ENCODE measurements around the gene MECP2. TPM values are rescaled to one million over a fixed set of nuclear protein-coding genes. Genes with fewer than 3 reads are reported as not detected.

Gene MECP2
- total RNA-seq, 4 donors from 2014 or later, result 57.7 to 79.4 (median 64.8) TPM

GRCh38 chrX:154056770-154057241 is 40.7 kb downstream of the MECP2 start:
- Histone ChIP-seq H3K27me3 (no peaks in the 10 kb centered on the region), H3K27ac (replicated peaks in 1 of 4) (peak overlapping the region in 1 of 4 donors; percentile 26), H3K9me3 (no peaks in the 10 kb centered on the region), H3K4me1 (peaks cover 33 to 67% (median 61%) of the 10 kb centered on the region in 4 donors), H3K4me3 (no peak overlapping the region), H3K36me3 (peaks cover 0 to 5% (median 0%) of the 10 kb centered on the region in 4 donors)
- no peak for DNase-seq (ENCODE audit: extremely low spot score)
- intact Hi-C loops (cut with DNase I), result no loop called here
- no peak for TF ChIP-seq CTCF (IDR thresholded peaks at IDR 0.05)
- TF ChIP-seq POLR2AphosphoS5 (IDR thresholded peaks at IDR 0.05), result peak in 1 of 2 donors; percentile 25
- 61% methylated on average over 8 of the region's 8 CpGs for WGBS

GRCh38 chrX:154051201-154051810 is 46.2 kb downstream of the MECP2 start:
- no peak for TF ChIP-seq EP300 (IDR thresholded peaks at IDR 0.05)
- TF ChIP-seq POLR2AphosphoS5 (IDR thresholded peaks at IDR 0.05), result no peak
- no peak for TF ChIP-seq POLR2A (IDR thresholded peaks at IDR 0.05; ENCODE audit: low read depth)
- TF ChIP-seq CTCF (IDR thresholded peaks at IDR 0.05), result peak; percentile 61 to 63 (median 62)
- H3K36me3 ChIP-seq, result no peaks in the 10 kb centered on the region
- DNase-seq (ENCODE audit: extremely low spot score), result no peak
- H3K27ac ChIP-seq (replicated peaks in 1 of 4), result peak overlapping the region in 3 of 4 donors; percentile 40 to 47 (median 43)
- no peaks in the 10 kb centered on the region for H3K9me3 ChIP-seq
- intact Hi-C loops (cut with DNase I), result loop anchor here (5.0 kb wide), 1 partner anchor 34 kb away; the partner anchor contains the start of gene IRAK1
- peaks cover 48 to 68% (median 66%) of the 10 kb centered on the region in 4 donors for H3K4me1 ChIP-seq
- no peaks in the 10 kb centered on the region for H3K27me3 ChIP-seq
- WGBS, result 31% methylated on average over 8 of the region's 8 CpGs
- H3K4me3 ChIP-seq, result no peak overlapping the region

GRCh38 chrX:154050113-154050495 is 47.4 kb downstream of the MECP2 start:
- WGBS, result 77% methylated on average over 7 of the region's 7 CpGs
- Histone ChIP-seq H3K36me3 (no peaks in the 10 kb centered on the region), H3K4me1 (peaks cover 57 to 79% (median 76%) of the 10 kb centered on the region in 4 donors), H3K27me3 (no peaks in the 10 kb centered on the region), H3K9me3 (no peaks in the 10 kb centered on the region), H3K27ac (replicated peaks in 1 of 4) (peak overlapping the region in 3 of 4 donors; percentile 40 to 47 (median 43)), H3K4me3 (no peak overlapping the region)
- no peak for DNase-seq (ENCODE audit: extremely low spot score)
- intact Hi-C loops (cut with DNase I), result loop anchor here (5.0 kb wide), 1 partner anchor 33 kb away; the partner anchor contains the start of gene IRAK1
- TF ChIP-seq POLR2A (IDR thresholded peaks at IDR 0.05; ENCODE audit: low read depth) (no peak), EP300 (IDR thresholded peaks at IDR 0.05) (no peak), CTCF (IDR thresholded peaks at IDR 0.05) (no peak), POLR2AphosphoS5 (IDR thresholded peaks at IDR 0.05) (no peak)

GRCh38 chrX:154049209-154050112 is 48.1 kb downstream of the MECP2 start:
- Histone ChIP-seq H3K36me3 (no peaks in the 10 kb centered on the region), H3K27ac (replicated peaks in 1 of 4) (peak overlapping the region; percentile 25 to 47 (median 42)), H3K27me3 (no peaks in the 10 kb centered on the region), H3K4me1 (peaks cover 61 to 86% (median 82%) of the 10 kb centered on the region in 4 donors), H3K9me3 (no peaks in the 10 kb centered on the region), H3K4me3 (no peak overlapping the region)
- DNase-seq (ENCODE audit: extremely low spot score), result no peak
- WGBS, result 56% methylated on average over 12 of the region's 13 CpGs
- TF ChIP-seq POLR2AphosphoS5 (IDR thresholded peaks at IDR 0.05) (no peak), CTCF (IDR thresholded peaks at IDR 0.05) (no peak), EP300 (IDR thresholded peaks at IDR 0.05) (no peak), POLR2A (IDR thresholded peaks at IDR 0.05; ENCODE audit: low read depth) (no peak)
- intact Hi-C loops (cut with DNase I), result loop anchor here (5.0 kb wide), 1 partner anchor 32 kb away; the partner anchor contains the start of gene IRAK1

Data from esophagus muscularis mucosa (tissue), 4 donors.